ENCODE measurements around the gene AUP1. TPM values are rescaled to one million over a fixed set of nuclear protein-coding genes. Genes with fewer than 3 reads are reported as not detected.
A peak's percentile ranks its signal among the peaks of the same experiment; 100 is the strongest.
"Not testable (repeated sequence)": the region's sequence is repeated elsewhere in the genome, so short reads cannot be mapped to it uniquely, and the experiment has no call there.

AUP1 gene
- polyA plus RNA-seq, 5 donors = 82.8 to 108 (median 98.9) TPM

- DNase-seq = no peak
Observed at GRCh38 chr2:74499267-74499939, 30.1 kb downstream of the AUP1 start, which contains the start of gene LBX2. Gene LBX2, minus strand, starts transcription at chr2:74499603. Its CDS starts 66 bp downstream, at chr2:74499537.

GRCh38 chr2:74498500-74499266 lies 30.8 kb downstream of the AUP1 start:
- DNase-seq = no peak

GRCh38 chr2:74497777-74498499 lies 31.6 kb downstream of the AUP1 start:
- no peak for DNase-seq

GRCh38 chr2:74496997-74497776 lies 32.3 kb downstream of the AUP1 start:
- DNase-seq = no peak

GRCh38 chr2:74495440-74495839 lies 34.1 kb downstream of the AUP1 start:
- DNase-seq = no peak

GRCh38 chr2:74493546-74493945 lies 36.0 kb downstream of the AUP1 start:
- DNase-seq = no peak

GRCh38 chr2:74491648-74492544 lies 37.6 kb downstream of the AUP1 start:
- DNase-seq = no peak

GRCh38 chr2:74489906-74490305 lies 39.6 kb downstream of the AUP1 start:
- no peak for DNase-seq

- DNase-seq = no peak
Observed at GRCh38 chr2:74488643-74489481, 40.6 kb downstream of the AUP1 start.

- no peak for DNase-seq
Observed at GRCh38 chr2:74486141-74486540, 43.4 kb downstream of the AUP1 start.

- not testable (repeated sequence) for DNase-seq
Observed at GRCh38 chr2:74483675-74484164, 45.8 kb downstream of the AUP1 start.

GRCh38 chr2:74482801-74483674 lies 46.5 kb downstream of the AUP1 start, which contains the start of the genes CCDC142 and TTC31:
Gene CCDC142, minus strand, starts transcription at chr2:74482998. Its CDS starts 161 bp downstream, at chr2:74482837.
Gene TTC31, plus strand, starts transcription at chr2:74483081. Its CDS starts 15 bp downstream, at chr2:74483096.
- peak; percentile 96 to 97 for DNase-seq

- no peak for DNase-seq
Observed at GRCh38 chr2:74481961-74482800, 47.3 kb downstream of the AUP1 start.

GRCh38 chr2:74481431-74481830 lies 48.1 kb downstream of the AUP1 start:
- no peak for DNase-seq
